Measurements from ENCODE around the gene BRSK2.

The BRSK2 gene

GRCh38 chr11:1504138-1504537, 114.4 kb downstream of the BRSK2 start:
- H3K4me3 ChIP-seq (ENCODE audit: low read length): no peak overlapping the region
- no peak for DNase-seq (ENCODE audit: low read depth)
- TF ChIP-seq CTCF (conservative IDR thresholded peaks at IDR 0.05; ENCODE audit: low read length): no peak

- TF ChIP-seq CTCF (conservative IDR thresholded peaks at IDR 0.05; ENCODE audit: low read length): no peak
- no peak for DNase-seq (ENCODE audit: low read depth)
- no peak overlapping the region for H3K4me3 ChIP-seq (ENCODE audit: low read length)
Observed at GRCh38 chr11:1504581-1505290, 115.0 kb downstream of the BRSK2 start.

- H3K4me3 ChIP-seq (ENCODE audit: low read length): no peak overlapping the region
- TF ChIP-seq CTCF (conservative IDR thresholded peaks at IDR 0.05; ENCODE audit: low read length): no peak
- DNase-seq (ENCODE audit: low read depth): no peak
Observed at GRCh38 chr11:1505480-1505879, 115.7 kb downstream of the BRSK2 start.

- no peak overlapping the region for H3K4me3 ChIP-seq (ENCODE audit: low read length)
- DNase-seq (ENCODE audit: low read depth): no peak
- TF ChIP-seq CTCF (conservative IDR thresholded peaks at IDR 0.05; ENCODE audit: low read length): no peak
Observed at GRCh38 chr11:1506981-1507380, 117.2 kb downstream of the BRSK2 start.

GRCh38 chr11:1507381-1508140, 117.8 kb downstream of the BRSK2 start:
- DNase-seq (ENCODE audit: low read depth): no peak
- no peak overlapping the region for H3K4me3 ChIP-seq (ENCODE audit: low read length)
- TF ChIP-seq CTCF (conservative IDR thresholded peaks at IDR 0.05; ENCODE audit: low read length): no peak

GRCh38 chr11:1508491-1508891, 118.8 kb downstream of the BRSK2 start:
- no peak overlapping the region for H3K4me3 ChIP-seq (ENCODE audit: low read length)
- DNase-seq (ENCODE audit: low read depth): no peak
- no peak for TF ChIP-seq CTCF (conservative IDR thresholded peaks at IDR 0.05; ENCODE audit: low read length)

- H3K4me3 ChIP-seq (ENCODE audit: low read length): no peak overlapping the region
- TF ChIP-seq CTCF (conservative IDR thresholded peaks at IDR 0.05; ENCODE audit: low read length): no peak
- no peak for DNase-seq (ENCODE audit: low read depth)
Observed at GRCh38 chr11:1508986-1509385, 119.3 kb downstream of the BRSK2 start.

Data from AG10803 (cell line).